ENCODE measurements around the gene SCUBE1.

GRCh38 chr22:43370036-43370435 is 26.9 kb upstream of the SCUBE1 start:
- TF ChIP-seq, protein P1, sequence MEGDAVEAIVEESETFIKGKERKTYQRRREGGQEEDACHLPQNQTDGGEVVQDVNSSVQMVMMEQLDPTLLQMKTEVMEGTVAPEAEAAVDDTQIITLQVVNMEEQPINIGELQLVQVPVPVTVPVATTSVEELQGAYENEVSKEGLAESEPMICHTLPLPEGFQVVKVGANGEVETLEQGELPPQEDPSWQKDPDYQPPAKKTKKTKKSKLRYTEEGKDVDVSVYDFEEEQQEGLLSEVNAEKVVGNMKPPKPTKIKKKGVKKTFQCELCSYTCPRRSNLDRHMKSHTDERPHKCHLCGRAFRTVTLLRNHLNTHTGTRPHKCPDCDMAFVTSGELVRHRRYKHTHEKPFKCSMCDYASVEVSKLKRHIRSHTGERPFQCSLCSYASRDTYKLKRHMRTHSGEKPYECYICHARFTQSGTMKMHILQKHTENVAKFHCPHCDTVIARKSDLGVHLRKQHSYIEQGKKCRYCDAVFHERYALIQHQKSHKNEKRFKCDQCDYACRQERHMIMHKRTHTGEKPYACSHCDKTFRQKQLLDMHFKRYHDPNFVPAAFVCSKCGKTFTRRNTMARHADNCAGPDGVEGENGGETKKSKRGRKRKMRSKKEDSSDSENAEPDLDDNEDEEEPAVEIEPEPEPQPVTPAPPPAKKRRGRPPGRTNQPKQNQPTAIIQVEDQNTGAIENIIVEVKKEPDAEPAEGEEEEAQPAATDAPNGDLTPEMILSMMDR (IDR thresholded peaks at IDR 0.05), result no peak
- no peak for TF ChIP-seq POLR2AphosphoS5 (IDR thresholded peaks at IDR 0.05; ENCODE audit: low read depth, low read length)
- TF ChIP-seq TCF7L2 (IDR thresholded peaks at IDR 0.05; ENCODE audit: low read depth, low read length), result no peak
- TF ChIP-seq, protein P2, sequence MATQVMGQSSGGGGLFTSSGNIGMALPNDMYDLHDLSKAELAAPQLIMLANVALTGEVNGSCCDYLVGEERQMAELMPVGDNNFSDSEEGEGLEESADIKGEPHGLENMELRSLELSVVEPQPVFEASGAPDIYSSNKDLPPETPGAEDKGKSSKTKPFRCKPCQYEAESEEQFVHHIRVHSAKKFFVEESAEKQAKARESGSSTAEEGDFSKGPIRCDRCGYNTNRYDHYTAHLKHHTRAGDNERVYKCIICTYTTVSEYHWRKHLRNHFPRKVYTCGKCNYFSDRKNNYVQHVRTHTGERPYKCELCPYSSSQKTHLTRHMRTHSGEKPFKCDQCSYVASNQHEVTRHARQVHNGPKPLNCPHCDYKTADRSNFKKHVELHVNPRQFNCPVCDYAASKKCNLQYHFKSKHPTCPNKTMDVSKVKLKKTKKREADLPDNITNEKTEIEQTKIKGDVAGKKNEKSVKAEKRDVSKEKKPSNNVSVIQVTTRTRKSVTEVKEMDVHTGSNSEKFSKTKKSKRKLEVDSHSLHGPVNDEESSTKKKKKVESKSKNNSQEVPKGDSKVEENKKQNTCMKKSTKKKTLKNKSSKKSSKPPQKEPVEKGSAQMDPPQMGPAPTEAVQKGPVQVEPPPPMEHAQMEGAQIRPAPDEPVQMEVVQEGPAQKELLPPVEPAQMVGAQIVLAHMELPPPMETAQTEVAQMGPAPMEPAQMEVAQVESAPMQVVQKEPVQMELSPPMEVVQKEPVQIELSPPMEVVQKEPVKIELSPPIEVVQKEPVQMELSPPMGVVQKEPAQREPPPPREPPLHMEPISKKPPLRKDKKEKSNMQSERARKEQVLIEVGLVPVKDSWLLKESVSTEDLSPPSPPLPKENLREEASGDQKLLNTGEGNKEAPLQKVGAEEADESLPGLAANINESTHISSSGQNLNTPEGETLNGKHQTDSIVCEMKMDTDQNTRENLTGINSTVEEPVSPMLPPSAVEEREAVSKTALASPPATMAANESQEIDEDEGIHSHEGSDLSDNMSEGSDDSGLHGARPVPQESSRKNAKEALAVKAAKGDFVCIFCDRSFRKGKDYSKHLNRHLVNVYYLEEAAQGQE (IDR thresholded peaks at IDR 0.05; ENCODE audit: insufficient read depth in 1 of 2, low read depth in 2 of 2, low read length in 1 of 2), result no peak
- no peak for TF ChIP-seq SIN3A (IDR thresholded peaks at IDR 0.05; ENCODE audit: borderline replicate concordance, insufficient read depth, low read depth, low read length)
